ENCODE results near the gene FAM13C. TPM values are rescaled to one million over a fixed set of nuclear protein-coding genes. Genes with fewer than 3 reads are reported as not detected.

The FAM13C gene
- polyA plus RNA-seq, 1 of the 3 experiments (the other 2 are of a cell fraction): 7.6 TPM

DNA sequence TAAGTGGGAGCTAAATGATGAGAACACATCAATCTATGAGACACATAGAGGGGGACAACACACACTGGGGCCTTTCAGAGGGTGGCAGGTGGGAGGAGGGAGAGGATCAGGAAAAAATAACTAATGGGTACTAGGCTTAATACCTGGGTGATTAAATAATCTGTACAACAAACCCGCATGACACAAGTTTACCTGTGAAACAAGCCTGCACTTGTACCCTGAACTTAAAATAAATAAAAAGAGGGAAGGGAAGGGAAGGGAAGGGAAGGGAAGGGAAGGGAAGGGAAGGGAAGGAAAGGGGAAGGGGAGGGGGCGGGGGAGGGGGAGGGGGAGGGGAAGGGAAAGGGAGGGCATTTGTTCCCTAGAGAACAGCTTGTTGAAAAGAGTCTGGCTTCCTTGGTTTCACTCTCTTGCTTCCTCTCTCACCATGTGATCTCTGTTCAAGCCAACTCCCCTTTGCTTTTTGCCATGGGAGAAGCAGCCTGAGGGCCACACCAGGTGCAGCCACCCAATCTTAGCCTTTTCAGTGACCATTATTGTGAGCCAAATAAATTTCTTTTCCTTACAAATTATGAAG lies 57.7 kb downstream of the FAM13C start:
- H4K20me1 ChIP-seq (ENCODE audit: insufficient read depth): no peaks in the 10 kb centered on the region
- H3K4me1 ChIP-seq (ENCODE audit: control insufficient read depth in 1 of 2, insufficient read depth in 2 of 2, low read depth in 1 of 2, low read length in 1 of 2): no peaks in the 10 kb centered on the region; a peak in 2 of 4 replicates
- H3K27ac ChIP-seq (ENCODE audit: low read depth in 2 of 2, low read length in 1 of 2): no peak overlapping the region
- ChIA-PET POLR2A (no interaction called here), CTCF (interaction anchor here (1.4 kb wide), 1 partner anchor 14 kb away, joined by 5 read pairs; no protein-coding TSS in a partner anchor)
- TF ChIP-seq POLR2AphosphoS5 (IDR thresholded peaks at IDR 0.05; ENCODE audit: low read depth, low read length) (no peak), ELF1 (IDR thresholded peaks at IDR 0.05) (no peak), GABPA (IDR thresholded peaks at IDR 0.05; ENCODE audit: low read depth) (no peak), EP300 (IDR thresholded peaks at IDR 0.05; ENCODE audit: borderline replicate concordance in 1 of 2, low read depth in 1 of 2, low read length in 1 of 2) (no peak), TCF12 (IDR thresholded peaks at IDR 0.05) (no peak), FOSL2 (IDR thresholded peaks at IDR 0.05; ENCODE audit: borderline replicate concordance, low read depth) (no peak), YY1 (IDR thresholded peaks at IDR 0.05; ENCODE audit: low read depth) (no peak), FOXM1 (IDR thresholded peaks at IDR 0.05; ENCODE audit: low read depth) (no peak), NRF1 (IDR thresholded peaks at IDR 0.05; ENCODE audit: low read depth, low read length) (no peak), MXI1 (IDR thresholded peaks at IDR 0.05; ENCODE audit: low read depth, low read length) (no peak), FOXJ3 (CRISPR knock-in tag; IDR thresholded peaks at IDR 0.05) (no peak), CHD2 (IDR thresholded peaks at IDR 0.05; ENCODE audit: low read length, partially characterized antibody) (no peak), GATA2 (CRISPR knock-in tag; IDR thresholded peaks at IDR 0.05) (no peak)
- TF ChIP-seq, protein P1, sequence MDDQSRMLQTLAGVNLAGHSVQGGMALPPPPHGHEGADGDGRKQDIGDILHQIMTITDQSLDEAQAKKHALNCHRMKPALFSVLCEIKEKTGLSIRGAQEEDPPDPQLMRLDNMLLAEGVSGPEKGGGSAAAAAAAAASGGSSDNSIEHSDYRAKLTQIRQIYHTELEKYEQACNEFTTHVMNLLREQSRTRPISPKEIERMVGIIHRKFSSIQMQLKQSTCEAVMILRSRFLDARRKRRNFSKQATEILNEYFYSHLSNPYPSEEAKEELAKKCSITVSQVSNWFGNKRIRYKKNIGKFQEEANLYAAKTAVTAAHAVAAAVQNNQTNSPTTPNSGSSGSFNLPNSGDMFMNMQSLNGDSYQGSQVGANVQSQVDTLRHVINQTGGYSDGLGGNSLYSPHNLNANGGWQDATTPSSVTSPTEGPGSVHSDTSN (IDR thresholded peaks at IDR 0.05): no peak
- TF ChIP-seq, protein P2, sequence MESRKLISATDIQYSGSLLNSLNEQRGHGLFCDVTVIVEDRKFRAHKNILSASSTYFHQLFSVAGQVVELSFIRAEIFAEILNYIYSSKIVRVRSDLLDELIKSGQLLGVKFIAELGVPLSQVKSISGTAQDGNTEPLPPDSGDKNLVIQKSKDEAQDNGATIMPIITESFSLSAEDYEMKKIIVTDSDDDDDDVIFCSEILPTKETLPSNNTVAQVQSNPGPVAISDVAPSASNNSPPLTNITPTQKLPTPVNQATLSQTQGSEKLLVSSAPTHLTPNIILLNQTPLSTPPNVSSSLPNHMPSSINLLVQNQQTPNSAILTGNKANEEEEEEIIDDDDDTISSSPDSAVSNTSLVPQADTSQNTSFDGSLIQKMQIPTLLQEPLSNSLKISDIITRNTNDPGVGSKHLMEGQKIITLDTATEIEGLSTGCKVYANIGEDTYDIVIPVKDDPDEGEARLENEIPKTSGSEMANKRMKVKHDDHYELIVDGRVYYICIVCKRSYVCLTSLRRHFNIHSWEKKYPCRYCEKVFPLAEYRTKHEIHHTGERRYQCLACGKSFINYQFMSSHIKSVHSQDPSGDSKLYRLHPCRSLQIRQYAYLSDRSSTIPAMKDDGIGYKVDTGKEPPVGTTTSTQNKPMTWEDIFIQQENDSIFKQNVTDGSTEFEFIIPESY (IDR thresholded peaks at IDR 0.05; ENCODE audit: borderline replicate concordance, low read depth): no peak
- TF ChIP-seq, protein P3, sequence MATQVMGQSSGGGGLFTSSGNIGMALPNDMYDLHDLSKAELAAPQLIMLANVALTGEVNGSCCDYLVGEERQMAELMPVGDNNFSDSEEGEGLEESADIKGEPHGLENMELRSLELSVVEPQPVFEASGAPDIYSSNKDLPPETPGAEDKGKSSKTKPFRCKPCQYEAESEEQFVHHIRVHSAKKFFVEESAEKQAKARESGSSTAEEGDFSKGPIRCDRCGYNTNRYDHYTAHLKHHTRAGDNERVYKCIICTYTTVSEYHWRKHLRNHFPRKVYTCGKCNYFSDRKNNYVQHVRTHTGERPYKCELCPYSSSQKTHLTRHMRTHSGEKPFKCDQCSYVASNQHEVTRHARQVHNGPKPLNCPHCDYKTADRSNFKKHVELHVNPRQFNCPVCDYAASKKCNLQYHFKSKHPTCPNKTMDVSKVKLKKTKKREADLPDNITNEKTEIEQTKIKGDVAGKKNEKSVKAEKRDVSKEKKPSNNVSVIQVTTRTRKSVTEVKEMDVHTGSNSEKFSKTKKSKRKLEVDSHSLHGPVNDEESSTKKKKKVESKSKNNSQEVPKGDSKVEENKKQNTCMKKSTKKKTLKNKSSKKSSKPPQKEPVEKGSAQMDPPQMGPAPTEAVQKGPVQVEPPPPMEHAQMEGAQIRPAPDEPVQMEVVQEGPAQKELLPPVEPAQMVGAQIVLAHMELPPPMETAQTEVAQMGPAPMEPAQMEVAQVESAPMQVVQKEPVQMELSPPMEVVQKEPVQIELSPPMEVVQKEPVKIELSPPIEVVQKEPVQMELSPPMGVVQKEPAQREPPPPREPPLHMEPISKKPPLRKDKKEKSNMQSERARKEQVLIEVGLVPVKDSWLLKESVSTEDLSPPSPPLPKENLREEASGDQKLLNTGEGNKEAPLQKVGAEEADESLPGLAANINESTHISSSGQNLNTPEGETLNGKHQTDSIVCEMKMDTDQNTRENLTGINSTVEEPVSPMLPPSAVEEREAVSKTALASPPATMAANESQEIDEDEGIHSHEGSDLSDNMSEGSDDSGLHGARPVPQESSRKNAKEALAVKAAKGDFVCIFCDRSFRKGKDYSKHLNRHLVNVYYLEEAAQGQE (IDR thresholded peaks at IDR 0.05; ENCODE audit: low read depth, low read length): no peak
- TF ChIP-seq, protein P4, sequence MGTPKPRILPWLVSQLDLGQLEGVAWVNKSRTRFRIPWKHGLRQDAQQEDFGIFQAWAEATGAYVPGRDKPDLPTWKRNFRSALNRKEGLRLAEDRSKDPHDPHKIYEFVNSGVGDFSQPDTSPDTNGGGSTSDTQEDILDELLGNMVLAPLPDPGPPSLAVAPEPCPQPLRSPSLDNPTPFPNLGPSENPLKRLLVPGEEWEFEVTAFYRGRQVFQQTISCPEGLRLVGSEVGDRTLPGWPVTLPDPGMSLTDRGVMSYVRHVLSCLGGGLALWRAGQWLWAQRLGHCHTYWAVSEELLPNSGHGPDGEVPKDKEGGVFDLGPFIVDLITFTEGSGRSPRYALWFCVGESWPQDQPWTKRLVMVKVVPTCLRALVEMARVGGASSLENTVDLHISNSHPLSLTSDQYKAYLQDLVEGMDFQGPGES (IDR thresholded peaks at IDR 0.05; ENCODE audit: low read depth, low read length): no peak
- TF ChIP-seq, protein P5, sequence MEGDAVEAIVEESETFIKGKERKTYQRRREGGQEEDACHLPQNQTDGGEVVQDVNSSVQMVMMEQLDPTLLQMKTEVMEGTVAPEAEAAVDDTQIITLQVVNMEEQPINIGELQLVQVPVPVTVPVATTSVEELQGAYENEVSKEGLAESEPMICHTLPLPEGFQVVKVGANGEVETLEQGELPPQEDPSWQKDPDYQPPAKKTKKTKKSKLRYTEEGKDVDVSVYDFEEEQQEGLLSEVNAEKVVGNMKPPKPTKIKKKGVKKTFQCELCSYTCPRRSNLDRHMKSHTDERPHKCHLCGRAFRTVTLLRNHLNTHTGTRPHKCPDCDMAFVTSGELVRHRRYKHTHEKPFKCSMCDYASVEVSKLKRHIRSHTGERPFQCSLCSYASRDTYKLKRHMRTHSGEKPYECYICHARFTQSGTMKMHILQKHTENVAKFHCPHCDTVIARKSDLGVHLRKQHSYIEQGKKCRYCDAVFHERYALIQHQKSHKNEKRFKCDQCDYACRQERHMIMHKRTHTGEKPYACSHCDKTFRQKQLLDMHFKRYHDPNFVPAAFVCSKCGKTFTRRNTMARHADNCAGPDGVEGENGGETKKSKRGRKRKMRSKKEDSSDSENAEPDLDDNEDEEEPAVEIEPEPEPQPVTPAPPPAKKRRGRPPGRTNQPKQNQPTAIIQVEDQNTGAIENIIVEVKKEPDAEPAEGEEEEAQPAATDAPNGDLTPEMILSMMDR (IDR thresholded peaks at IDR 0.05): no peak
- no peaks in the 10 kb centered on the region for H3K9me3 ChIP-seq
- H2AFZ ChIP-seq (ENCODE audit: low read depth): no peak overlapping the region
- no peaks in the 10 kb centered on the region for H3K27me3 ChIP-seq (ENCODE audit: insufficient read depth)
- H3K4me2 ChIP-seq: no peak overlapping the region
- no peak for DNase-seq
- 88% methylated on average over 2 of the region's 2 CpGs for WGBS (ENCODE audit: low lambda C conversion rate)
- no peak overlapping the region for H3K9ac ChIP-seq
- no peaks in the 10 kb centered on the region for H3K79me2 ChIP-seq (ENCODE audit: insufficient read depth)
- H3K36me3 ChIP-seq (replicated peaks in 1 of 2; ENCODE audit: control insufficient read depth in 1 of 2, insufficient read depth in 2 of 2, low read length in 1 of 2): peaks cover 8 to 10% of the 10 kb centered on the region in 2 experiments
- H3K9me2 ChIP-seq: no peaks in the 10 kb centered on the region
- H3F3A ChIP-seq (replicated peaks; ENCODE audit: insufficient read depth): no peaks in the 10 kb centered on the region
- H3K4me3 ChIP-seq (ENCODE audit: low read depth in 2 of 2, low read length in 1 of 2): no peak overlapping the region
